GM18511 (cell line): ENCODE measurements around the gene CRISPLD2.

ENCODE experiments used
- ATAC-seq: cut with Tn5 transposase; IDR thresholded peaks from one replicate; pipeline ENCODE4 v1.9.1; 2021; ENCODE audit warnings: mild to moderate bottlenecking, moderate library complexity; ENCODE audit not compliant: unreplicated experiment

CRISPLD2 gene

GRCh38 chr16:84819644-84820304, at the start of gene CRISPLD2:
Gene CRISPLD2, plus strand, starts transcription at chr16:84819985. Its CDS starts 18,511 bp downstream, at chr16:84838496.
- peak; percentile 51 for ATAC-seq

- no peak for ATAC-seq
Observed at GRCh38 chr16:84773312-84773711, 46.5 kb upstream of the CRISPLD2 start.

- ATAC-seq, result no peak
Observed at GRCh38 chr16:84774810-84775209, 45.0 kb upstream of the CRISPLD2 start.

GRCh38 chr16:84775262-84775810, 44.4 kb upstream of the CRISPLD2 start:
- no peak for ATAC-seq

GRCh38 chr16:84777435-84777834, 42.4 kb upstream of the CRISPLD2 start:
- no peak for ATAC-seq

GRCh38 chr16:84778720-84779119, 41.1 kb upstream of the CRISPLD2 start:
- no peak for ATAC-seq

- no peak for ATAC-seq
Observed at GRCh38 chr16:84780063-84780462, 39.7 kb upstream of the CRISPLD2 start.

GRCh38 chr16:84780544-84781376, 39.0 kb upstream of the CRISPLD2 start:
- ATAC-seq, result no peak

GRCh38 chr16:84782846-84783245, 36.9 kb upstream of the CRISPLD2 start:
- ATAC-seq, result no peak

GRCh38 chr16:84785843-84786581, 33.8 kb upstream of the CRISPLD2 start:
- ATAC-seq, result no peak

GRCh38 chr16:84786605-84787262, 33.1 kb upstream of the CRISPLD2 start:
- ATAC-seq, result no peak

- ATAC-seq, result no peak
Observed at GRCh38 chr16:84787263-84787622, 32.5 kb upstream of the CRISPLD2 start.

- no peak for ATAC-seq
Observed at GRCh38 chr16:84788920-84789391, 30.8 kb upstream of the CRISPLD2 start.

- ATAC-seq, result no peak
Observed at GRCh38 chr16:84789431-84789830, 30.4 kb upstream of the CRISPLD2 start.

- no peak for ATAC-seq
Observed at GRCh38 chr16:84790301-84790700, 29.5 kb upstream of the CRISPLD2 start.

- no peak for ATAC-seq
Observed at GRCh38 chr16:84791088-84791487, 28.7 kb upstream of the CRISPLD2 start.

- ATAC-seq, result no peak
Observed at GRCh38 chr16:84791501-84791900, 28.3 kb upstream of the CRISPLD2 start.

GRCh38 chr16:84794186-84794585, 25.6 kb upstream of the CRISPLD2 start:
- no peak for ATAC-seq

GRCh38 chr16:84794626-84795025, 25.2 kb upstream of the CRISPLD2 start:
- no peak for ATAC-seq

- ATAC-seq, result no peak
Observed at GRCh38 chr16:84795329-84796053, 24.3 kb upstream of the CRISPLD2 start.
